ENCODE measurements around the gene DIS3L2.

The DIS3L2 gene

GRCh38 chr2:231920795-231921194 is 40.7 kb upstream of the DIS3L2 start:
- no peak for TF ChIP-seq ZFX (IDR thresholded peaks at IDR 0.05; ENCODE audit: borderline replicate concordance)
- TF ChIP-seq CTCF (IDR thresholded peaks at IDR 0.05): no peak

GRCh38 chr2:231922311-231923009 is 39.1 kb upstream of the DIS3L2 start:
- TF ChIP-seq CTCF (IDR thresholded peaks at IDR 0.05): no peak
- TF ChIP-seq ZFX (IDR thresholded peaks at IDR 0.05; ENCODE audit: borderline replicate concordance): no peak
- H3K27ac ChIP-seq: no peak overlapping the region

More at GRCh38 chr2:231920795-231921194, 40.7 kb upstream of the DIS3L2 start:
- no peak overlapping the region for H3K27ac ChIP-seq

GRCh38 chr2:231923010-231923344 is 38.5 kb upstream of the DIS3L2 start:
- TF ChIP-seq ZFX (IDR thresholded peaks at IDR 0.05; ENCODE audit: borderline replicate concordance) (no peak), CTCF (IDR thresholded peaks at IDR 0.05) (no peak)
- no peak overlapping the region for H3K27ac ChIP-seq

GRCh38 chr2:231923951-231924888 is 37.3 kb upstream of the DIS3L2 start:
- TF ChIP-seq ZFX (IDR thresholded peaks at IDR 0.05; ENCODE audit: borderline replicate concordance): no peak
- no peak for TF ChIP-seq CTCF (IDR thresholded peaks at IDR 0.05)
- H3K27ac ChIP-seq: no peak overlapping the region

GRCh38 chr2:231924889-231925275 is 36.6 kb upstream of the DIS3L2 start:
- no peak for TF ChIP-seq ZFX (IDR thresholded peaks at IDR 0.05; ENCODE audit: borderline replicate concordance)
- TF ChIP-seq CTCF (IDR thresholded peaks at IDR 0.05): no peak
- H3K27ac ChIP-seq: no peak overlapping the region

GRCh38 chr2:231925303-231926179 is 36.0 kb upstream of the DIS3L2 start:
- TF ChIP-seq CTCF (IDR thresholded peaks at IDR 0.05) (peak; percentile 89), ZFX (IDR thresholded peaks at IDR 0.05; ENCODE audit: borderline replicate concordance) (no peak)
- no peak overlapping the region for H3K27ac ChIP-seq
